Measurements from ENCODE around the gene MICALL1. TPM values are rescaled to one million over a fixed set of nuclear protein-coding genes. Genes with fewer than 3 reads are reported as not detected.

The MICALL1 gene
- total RNA-seq, 1 donor from 2014 or later: 5.0 TPM

DNA sequence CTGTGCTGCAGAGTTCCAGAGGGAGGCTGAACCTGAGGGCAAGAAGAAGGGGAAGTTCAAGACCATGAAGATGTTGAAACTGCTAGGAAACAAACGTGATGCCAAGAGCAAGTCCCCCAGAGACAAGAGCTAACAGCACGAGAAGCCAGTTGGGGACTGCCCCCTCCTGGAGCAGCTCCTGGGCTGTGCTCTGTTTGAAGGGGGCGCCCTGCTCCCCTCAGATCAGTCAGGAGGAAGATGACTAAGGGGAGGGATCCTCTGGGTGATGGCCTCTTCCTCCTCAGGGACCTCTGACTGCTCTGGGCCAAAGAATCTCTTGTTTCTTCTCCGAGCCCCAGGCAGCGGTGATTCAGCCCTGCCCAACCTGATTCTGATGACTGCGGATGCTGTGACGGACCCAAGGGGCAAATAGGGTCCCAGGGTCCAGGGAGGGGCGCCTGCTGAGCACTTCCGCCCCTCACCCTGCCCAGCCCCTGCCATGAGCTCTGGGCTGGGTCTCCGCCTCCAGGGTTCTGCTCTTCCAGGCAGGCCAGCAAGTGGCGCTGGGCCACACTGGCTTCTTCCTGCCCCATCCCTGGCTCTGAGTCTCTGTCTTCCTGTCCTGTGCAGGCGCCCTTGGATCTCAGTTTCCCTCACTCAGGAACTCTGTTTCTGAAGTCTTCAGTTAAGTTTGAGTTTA is 34.7 kb downstream of the MICALL1 start:
- Mint-ChIP-seq H3K9me3 (no peaks in the 10 kb centered on the region), H3K27me3 (ENCODE audit: insufficient read depth, low read depth) (peaks cover 9% of the 10 kb centered on the region), H3K36me3 (peaks cover 3% of the 10 kb centered on the region), H3K27ac (no peak overlapping the region), H3K4me1 (no peaks in the 10 kb centered on the region), H3K4me3 (no peak overlapping the region)
- no peak overlapping the region for H3K4me2 ChIP-seq
- no peak overlapping the region for H2AFZ ChIP-seq (replicated peaks)
- no peaks in the 10 kb centered on the region for H3K36me3 ChIP-seq
- H3K27ac ChIP-seq: no peak overlapping the region
- no peak overlapping the region for H3K4me3 ChIP-seq
- H3K27me3 ChIP-seq: no peaks in the 10 kb centered on the region
- no peak for DNase-seq (ENCODE audit: low spot score)
- no peaks in the 10 kb centered on the region for H3K79me2 ChIP-seq (ENCODE audit: low read depth)
- TF ChIP-seq, protein P1, sequence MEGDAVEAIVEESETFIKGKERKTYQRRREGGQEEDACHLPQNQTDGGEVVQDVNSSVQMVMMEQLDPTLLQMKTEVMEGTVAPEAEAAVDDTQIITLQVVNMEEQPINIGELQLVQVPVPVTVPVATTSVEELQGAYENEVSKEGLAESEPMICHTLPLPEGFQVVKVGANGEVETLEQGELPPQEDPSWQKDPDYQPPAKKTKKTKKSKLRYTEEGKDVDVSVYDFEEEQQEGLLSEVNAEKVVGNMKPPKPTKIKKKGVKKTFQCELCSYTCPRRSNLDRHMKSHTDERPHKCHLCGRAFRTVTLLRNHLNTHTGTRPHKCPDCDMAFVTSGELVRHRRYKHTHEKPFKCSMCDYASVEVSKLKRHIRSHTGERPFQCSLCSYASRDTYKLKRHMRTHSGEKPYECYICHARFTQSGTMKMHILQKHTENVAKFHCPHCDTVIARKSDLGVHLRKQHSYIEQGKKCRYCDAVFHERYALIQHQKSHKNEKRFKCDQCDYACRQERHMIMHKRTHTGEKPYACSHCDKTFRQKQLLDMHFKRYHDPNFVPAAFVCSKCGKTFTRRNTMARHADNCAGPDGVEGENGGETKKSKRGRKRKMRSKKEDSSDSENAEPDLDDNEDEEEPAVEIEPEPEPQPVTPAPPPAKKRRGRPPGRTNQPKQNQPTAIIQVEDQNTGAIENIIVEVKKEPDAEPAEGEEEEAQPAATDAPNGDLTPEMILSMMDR (IDR thresholded peaks at IDR 0.05): no peak
- TF ChIP-seq EZH2phosphoT487 (IDR thresholded peaks at IDR 0.05) (no peak), EZH2 (IDR thresholded peaks at IDR 0.05) (no peak)
- H3K9me3 ChIP-seq (ENCODE audit: low read depth): no peaks in the 10 kb centered on the region
- H3K9ac ChIP-seq: no peak overlapping the region
- no peaks in the 10 kb centered on the region for H3F3A ChIP-seq (ENCODE audit: low read depth)
- no peaks in the 10 kb centered on the region for H3K4me1 ChIP-seq
- H4K20me1 ChIP-seq (ENCODE audit: low read depth): no peaks in the 10 kb centered on the region

DNA sequence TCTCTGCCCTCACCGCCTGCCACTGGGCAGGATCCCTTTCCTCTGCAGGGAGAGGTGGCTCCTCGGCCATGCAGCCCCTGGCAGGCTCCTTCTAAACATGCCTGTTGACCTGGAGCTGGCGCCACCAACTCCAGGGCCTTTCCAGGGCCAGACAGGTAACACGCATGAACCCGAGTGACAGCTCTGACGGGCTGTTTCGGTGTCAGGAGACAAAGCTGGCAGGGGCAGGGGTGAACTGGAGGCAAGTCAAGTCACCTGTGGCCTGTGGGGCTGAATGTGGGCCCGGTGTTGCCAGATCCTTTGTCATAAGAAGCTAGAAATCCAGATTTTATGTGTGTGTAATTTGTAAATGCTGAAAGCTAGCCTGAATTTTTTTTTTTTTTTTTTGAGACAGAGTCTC is 36.0 kb downstream of the MICALL1 start:
- DNase-seq (ENCODE audit: low spot score): no peak
- H3K4me3 Mint-ChIP-seq: no peak overlapping the region
- H3K36me3 ChIP-seq: no peaks in the 10 kb centered on the region
- no peak overlapping the region for H3K4me2 ChIP-seq
- peaks cover 3% of the 10 kb centered on the region for H3K36me3 Mint-ChIP-seq
- no peaks in the 10 kb centered on the region for H3K4me1 Mint-ChIP-seq
- H3K9ac ChIP-seq: no peak overlapping the region
- H3K27me3 Mint-ChIP-seq (ENCODE audit: insufficient read depth, low read depth): peaks cover 9% of the 10 kb centered on the region
- no peaks in the 10 kb centered on the region for H3K79me2 ChIP-seq (ENCODE audit: low read depth)
- no peaks in the 10 kb centered on the region for H4K20me1 ChIP-seq (ENCODE audit: low read depth)
- H2AFZ ChIP-seq (replicated peaks): no peak overlapping the region
- H3K27ac Mint-ChIP-seq: no peak overlapping the region
- no peaks in the 10 kb centered on the region for H3K9me3 ChIP-seq (ENCODE audit: low read depth)
- no peaks in the 10 kb centered on the region for H3K9me3 Mint-ChIP-seq
- H3K27me3 ChIP-seq: no peaks in the 10 kb centered on the region
- no peaks in the 10 kb centered on the region for H3F3A ChIP-seq (ENCODE audit: low read depth)
- TF ChIP-seq, protein P1 (IDR thresholded peaks at IDR 0.05): no peak
- no peak for TF ChIP-seq EZH2phosphoT487 (IDR thresholded peaks at IDR 0.05)
- no peak for TF ChIP-seq EZH2 (IDR thresholded peaks at IDR 0.05)
- no peak overlapping the region for H3K4me3 ChIP-seq
- H3K27ac ChIP-seq: no peak overlapping the region
- H3K4me1 ChIP-seq: no peaks in the 10 kb centered on the region

DNA sequence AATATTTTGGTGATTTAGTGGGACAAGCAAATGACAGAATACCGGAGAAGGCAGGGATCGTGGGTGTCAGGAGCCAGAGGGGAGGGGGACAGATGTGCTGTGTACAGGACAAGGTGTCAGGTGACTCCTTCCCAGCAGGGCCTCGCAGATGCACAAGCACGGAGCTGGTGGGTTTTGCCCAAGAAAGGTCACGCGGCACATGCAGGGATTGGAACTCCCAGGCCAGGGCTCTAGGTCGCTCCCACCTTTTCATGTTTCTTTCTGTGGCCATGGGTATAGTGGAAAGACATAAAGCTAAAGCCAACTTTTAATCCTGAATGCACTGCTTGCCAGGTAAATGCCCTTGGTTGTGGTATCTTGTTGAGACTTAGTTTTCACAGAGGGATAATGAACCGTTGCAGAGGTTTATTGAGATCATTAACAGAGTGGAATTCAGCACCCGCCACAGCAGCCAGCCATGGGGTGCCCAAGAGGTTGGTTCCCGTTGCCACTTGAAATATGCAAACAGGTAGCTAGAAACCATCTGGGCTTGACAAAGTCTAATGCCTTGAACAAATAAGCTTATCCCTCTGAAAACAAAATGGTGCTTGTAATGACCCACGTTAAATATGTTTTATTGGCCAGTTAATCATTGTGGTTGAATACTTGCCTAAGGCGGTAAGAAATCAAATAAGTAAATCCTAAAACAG is 37.2 kb downstream of the MICALL1 start:
- DNase-seq (ENCODE audit: low spot score): no peak
- no peaks in the 10 kb centered on the region for H3K4me1 ChIP-seq
- H3K27me3 Mint-ChIP-seq (ENCODE audit: insufficient read depth, low read depth): peaks cover 9% of the 10 kb centered on the region
- H2AFZ ChIP-seq (replicated peaks): no peak overlapping the region
- no peaks in the 10 kb centered on the region for H3K27me3 ChIP-seq
- H3K27ac ChIP-seq: no peak overlapping the region
- no peak overlapping the region for H3K4me2 ChIP-seq
- H3K9me3 Mint-ChIP-seq: no peaks in the 10 kb centered on the region
- H3K27ac Mint-ChIP-seq: no peak overlapping the region
- no peaks in the 10 kb centered on the region for H4K20me1 ChIP-seq (ENCODE audit: low read depth)
- no peaks in the 10 kb centered on the region for H3K36me3 ChIP-seq
- no peaks in the 10 kb centered on the region for H3K9me3 ChIP-seq (ENCODE audit: low read depth)
- no peaks in the 10 kb centered on the region for H3K36me3 Mint-ChIP-seq
- H3K9ac ChIP-seq: no peak overlapping the region
- no peak overlapping the region for H3K4me3 ChIP-seq
- no peaks in the 10 kb centered on the region for H3F3A ChIP-seq (ENCODE audit: low read depth)
- H3K79me2 ChIP-seq (ENCODE audit: low read depth): no peaks in the 10 kb centered on the region
- TF ChIP-seq EZH2 (IDR thresholded peaks at IDR 0.05): no peak
- TF ChIP-seq EZH2phosphoT487 (IDR thresholded peaks at IDR 0.05): no peak
- TF ChIP-seq, protein P1 (IDR thresholded peaks at IDR 0.05): no peak
- H3K4me3 Mint-ChIP-seq: no peak overlapping the region
- H3K4me1 Mint-ChIP-seq: no peaks in the 10 kb centered on the region
